BLaER1 (cell line): ENCODE measurements around the gene BCAP29.
"Not testable (repeated sequence)": the region's sequence is repeated elsewhere in the genome, so short reads cannot be mapped to it uniquely, and the experiment has no call there.

Experiments used
- H3K27ac ChIP-seq: shearing (Covaris generic); formaldehyde crosslinking; 2 replicates; pipeline ENCODE4 v1.8.1; 2022
- H3K27me3 ChIP-seq: shearing (Covaris generic); formaldehyde crosslinking; 2 replicates; pipeline ENCODE4 v1.8.1; 2022
- H3K36me3 ChIP-seq: shearing (Covaris generic); formaldehyde crosslinking; 2 replicates; pipeline ENCODE4 v1.8.1; 2022
- H3K4me1 ChIP-seq: shearing (Covaris generic); formaldehyde crosslinking; 2 replicates; pipeline ENCODE4 v1.8.1; 2022
- H3K4me2 ChIP-seq: shearing (Covaris generic); formaldehyde crosslinking; 2 replicates; pipeline ENCODE4 v1.8.1; 2022
- H3K4me3 ChIP-seq: shearing (Covaris generic); formaldehyde crosslinking; 2 replicates; pipeline ENCODE4 v1.8.1; 2022
- H3K9ac ChIP-seq: shearing (Covaris generic); formaldehyde crosslinking; 2 replicates; pipeline ENCODE4 v1.8.1; 2022
- H3K9me3 ChIP-seq: shearing (Covaris generic); formaldehyde crosslinking; 2 replicates; pipeline ENCODE4 v1.8.1; 2022
- H4K20me1 ChIP-seq: shearing (Covaris generic); formaldehyde crosslinking; 2 replicates; pipeline ENCODE4 v1.8.1; 2022
- Cebpa-rat ChIP-seq: shearing (Covaris generic); IDR thresholded peaks from 2 replicates; pipeline ENCODE4 v1.8.1; 2022

Gene BCAP29, protein sequence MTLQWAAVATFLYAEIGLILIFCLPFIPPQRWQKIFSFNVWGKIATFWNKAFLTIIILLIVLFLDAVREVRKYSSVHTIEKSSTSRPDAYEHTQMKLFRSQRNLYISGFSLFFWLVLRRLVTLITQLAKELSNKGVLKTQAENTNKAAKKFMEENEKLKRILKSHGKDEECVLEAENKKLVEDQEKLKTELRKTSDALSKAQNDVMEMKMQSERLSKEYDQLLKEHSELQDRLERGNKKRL

DNA sequence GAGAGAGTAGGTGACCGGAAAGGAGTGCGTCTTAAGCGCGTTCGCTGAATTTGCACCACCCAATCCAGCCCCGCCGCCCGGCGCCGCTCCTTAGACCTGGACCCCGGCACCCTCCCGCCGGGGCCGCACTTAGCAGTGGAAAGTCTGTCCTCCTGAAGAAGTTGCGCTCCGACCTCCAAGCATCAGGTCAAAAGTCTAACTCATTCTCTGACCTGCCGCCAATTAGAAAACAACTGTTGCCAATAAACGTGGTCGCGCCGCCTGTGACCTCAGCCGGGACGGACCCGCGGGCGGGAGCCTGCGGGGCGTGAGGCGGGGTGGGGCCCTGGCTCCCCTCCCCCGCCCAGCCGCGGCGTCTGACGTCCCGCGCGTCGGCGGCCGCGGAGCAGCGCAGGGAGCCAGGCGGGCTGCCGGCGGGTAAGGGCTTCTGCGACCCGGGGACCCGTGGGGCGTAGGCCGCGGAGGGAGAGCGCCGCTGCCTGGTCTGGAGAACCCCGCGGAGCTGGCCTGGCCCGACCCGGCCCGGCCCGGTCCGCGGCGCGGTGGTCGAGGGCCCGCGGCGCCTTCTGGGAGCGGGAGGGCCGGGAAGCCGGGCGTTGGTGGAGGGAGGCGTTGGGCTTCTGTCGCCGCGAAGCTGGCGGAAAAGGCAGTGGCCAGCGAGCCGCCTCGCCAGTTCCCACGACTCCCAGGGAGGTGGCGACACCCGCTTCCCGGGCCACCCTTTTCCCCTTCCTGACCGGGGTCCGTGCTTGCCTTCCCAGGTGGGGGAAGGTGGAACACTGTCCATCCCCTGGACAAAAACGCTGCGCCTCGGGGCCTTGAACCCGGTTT lies at the start of gene BCAP29:
BCAP29 (plus strand) TSS at position 362 of the 831 bp plus-strand sequence. CDS start 527 bp downstream, outside the sequence.
- TF ChIP-seq Cebpa-rat = no peak
- H3K27ac ChIP-seq = peak within 1 kb of the TSS; percentile 83
- no peaks in the 10 kb centered on the region for H3K9me3 ChIP-seq

DNA sequence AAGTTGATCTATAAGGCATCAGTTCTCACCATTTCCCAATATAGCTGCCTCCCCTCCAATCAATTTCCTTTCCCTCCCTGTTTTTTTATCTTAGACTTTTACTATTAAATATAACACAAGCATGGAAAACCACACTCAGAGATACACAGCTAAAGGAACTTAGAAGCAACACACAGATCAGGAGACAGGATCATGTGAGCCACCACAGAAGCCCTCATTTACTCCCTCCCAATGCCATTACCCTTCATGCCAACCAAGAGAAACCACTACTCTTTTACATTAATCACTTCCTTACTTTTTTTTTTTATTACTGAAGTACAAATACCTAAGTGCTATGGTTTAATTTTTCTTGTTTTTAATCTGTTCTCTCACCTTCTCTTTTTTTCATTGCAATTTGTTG lies 49.3 kb upstream of the BCAP29 start:
- Histone ChIP-seq H3K4me3 (no peak overlapping the region), H3K36me3 (peaks cover 39% of the 10 kb centered on the region), H3K4me1 (no peaks in the 10 kb centered on the region), H3K9ac (no peak overlapping the region), H3K9me3 (peaks cover 4% of the 10 kb centered on the region; the same call in 1 of the 2 replicates), H3K27ac (no peak overlapping the region), H3K27me3 (no peaks in the 10 kb centered on the region), H3K4me2 (no peak overlapping the region), H4K20me1 (peaks cover 14% of the 10 kb centered on the region; the same call in 1 of the 2 replicates)
- no peak for TF ChIP-seq Cebpa-rat

More for the DNA sequence above, at the start of gene BCAP29:
- Histone ChIP-seq H3K36me3 (peaks cover 10% of the 10 kb centered on the region), H3K27me3 (peaks cover 35% of the 10 kb centered on the region), H4K20me1 (peaks cover 12% of the 10 kb centered on the region), H3K4me2 (peak within 1 kb of the TSS; percentile 78), H3K9ac (peak within 1 kb of the TSS; percentile 83), H3K4me1 (peaks cover 17% of the 10 kb centered on the region), H3K4me3 (peak within 1 kb of the TSS; percentile 82)

DNA sequence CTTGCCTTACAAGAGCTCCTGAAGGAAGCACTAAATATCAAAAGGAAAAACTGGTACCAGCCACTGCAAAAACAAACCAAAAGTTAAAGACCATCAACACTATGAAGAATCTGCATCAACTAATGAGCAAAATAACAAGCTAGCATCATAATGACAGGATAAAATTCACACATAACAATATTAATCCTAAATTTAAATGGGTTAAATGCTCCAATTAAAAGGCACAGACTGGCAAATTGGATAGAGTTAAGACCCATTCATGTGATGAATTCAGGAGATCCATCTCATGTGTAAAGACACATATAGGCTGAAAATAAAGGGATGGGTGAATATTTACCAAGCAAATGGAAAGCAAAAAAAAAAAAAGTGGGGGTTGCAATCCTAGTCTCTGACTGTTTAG lies 45.9 kb upstream of the BCAP29 start:
- no peaks in the 10 kb centered on the region for H3K4me1 ChIP-seq
- H4K20me1 ChIP-seq = peaks cover 5% of the 10 kb centered on the region; the same call in 1 of the 2 replicates
- peaks cover 48% of the 10 kb centered on the region for H3K36me3 ChIP-seq
- no peak overlapping the region for H3K4me2 ChIP-seq
- H3K27me3 ChIP-seq = no peaks in the 10 kb centered on the region
- H3K4me3 ChIP-seq = no peak overlapping the region
- peaks cover 13% of the 10 kb centered on the region for H3K9me3 ChIP-seq
- H3K27ac ChIP-seq = no peak overlapping the region
- no peak for TF ChIP-seq Cebpa-rat
- H3K9ac ChIP-seq = no peak overlapping the region

DNA sequence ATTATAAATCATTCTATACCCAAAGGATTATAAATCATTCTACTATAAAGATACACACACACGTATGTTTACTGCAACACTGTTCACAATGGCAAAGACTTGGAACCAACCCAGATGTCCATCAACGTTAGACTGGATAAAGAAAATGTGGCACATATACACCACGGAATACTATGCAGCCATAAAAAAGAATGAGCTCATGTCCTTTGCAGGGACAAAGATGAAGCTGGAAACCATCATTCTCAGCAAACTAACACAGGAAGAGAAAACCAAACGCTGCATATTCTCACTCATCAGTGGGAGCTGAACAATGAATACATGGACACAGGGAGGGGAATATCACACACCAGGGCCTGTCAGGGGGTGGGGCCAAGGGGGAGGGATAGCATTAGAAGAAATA lies 42.8 kb upstream of the BCAP29 start:
- not testable (repeated sequence) for H4K20me1 ChIP-seq, H3K9ac ChIP-seq, H3K4me3 ChIP-seq, H3K27me3 ChIP-seq, H3K4me2 ChIP-seq, H3K27ac ChIP-seq
- peaks cover 43% of the 10 kb centered on the region for H3K36me3 ChIP-seq
- peaks cover 12% of the 10 kb centered on the region for H3K4me1 ChIP-seq
- H3K9me3 ChIP-seq = peaks cover 13% of the 10 kb centered on the region

DNA sequence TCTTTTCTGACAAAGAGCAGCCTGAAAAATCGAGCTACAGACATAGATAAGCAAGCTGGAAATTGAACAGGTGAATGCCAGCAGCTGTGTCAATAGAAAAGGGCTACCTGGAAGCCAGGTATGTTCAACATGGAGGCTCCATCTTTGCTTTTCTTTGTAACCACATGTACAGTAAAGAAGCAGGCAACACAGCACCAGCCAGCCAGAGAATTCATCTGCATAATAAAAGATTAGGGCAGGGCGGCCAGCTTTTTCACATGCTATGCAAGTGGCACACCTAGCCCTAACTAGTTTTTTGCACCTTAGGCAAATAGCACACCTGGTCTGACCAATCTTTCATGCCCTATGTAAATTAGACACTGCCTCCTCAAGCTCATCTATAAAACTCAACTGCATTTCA lies 42.0 kb upstream of the BCAP29 start:
- no peak overlapping the region for H3K9ac ChIP-seq

DNA sequence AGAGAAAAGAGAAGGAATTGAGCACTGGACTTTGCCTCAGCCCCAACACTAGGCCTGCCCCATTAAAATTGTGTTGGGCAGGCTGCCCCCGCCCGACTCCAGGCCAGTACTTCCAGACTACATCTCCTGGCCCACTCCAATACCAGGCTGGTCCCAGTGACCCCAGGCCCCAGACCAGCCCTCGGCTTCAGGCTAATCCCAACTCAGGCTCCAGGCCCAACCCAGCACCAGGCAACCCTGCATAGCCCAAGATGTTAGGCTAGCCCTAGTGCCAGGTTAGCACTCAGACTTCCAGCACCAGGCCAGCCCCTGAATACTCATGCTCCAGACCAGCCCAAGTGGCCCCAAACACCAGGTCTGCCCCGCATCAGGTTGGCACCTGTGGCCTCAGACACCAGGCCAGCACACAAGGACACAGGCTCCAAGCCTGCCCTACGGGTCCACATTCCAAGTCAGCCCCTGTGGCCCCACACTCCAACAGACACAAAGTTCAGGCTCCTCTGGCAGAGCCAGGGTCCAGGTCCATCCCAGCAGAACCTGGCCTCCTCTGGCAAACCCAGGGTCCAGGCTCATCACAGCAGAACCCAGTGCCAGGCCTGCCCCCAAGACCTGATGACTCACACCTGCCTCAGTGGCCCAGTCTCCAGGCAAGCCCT lies 36.6 kb upstream of the BCAP29 start:
- H3K4me1 ChIP-seq = peaks cover 12% of the 10 kb centered on the region

More for the DNA sequence above, 42.0 kb upstream of the BCAP29 start:
- Histone ChIP-seq H3K27me3 (no peaks in the 10 kb centered on the region), H3K36me3 (peaks cover 46% of the 10 kb centered on the region), H3K27ac (no peak overlapping the region), H3K4me2 (no peak overlapping the region), H4K20me1 (no peaks in the 10 kb centered on the region), H3K9me3 (peaks cover 13% of the 10 kb centered on the region), H3K4me1 (peaks cover 12% of the 10 kb centered on the region), H3K4me3 (no peak overlapping the region)
- no peak for TF ChIP-seq Cebpa-rat

DNA sequence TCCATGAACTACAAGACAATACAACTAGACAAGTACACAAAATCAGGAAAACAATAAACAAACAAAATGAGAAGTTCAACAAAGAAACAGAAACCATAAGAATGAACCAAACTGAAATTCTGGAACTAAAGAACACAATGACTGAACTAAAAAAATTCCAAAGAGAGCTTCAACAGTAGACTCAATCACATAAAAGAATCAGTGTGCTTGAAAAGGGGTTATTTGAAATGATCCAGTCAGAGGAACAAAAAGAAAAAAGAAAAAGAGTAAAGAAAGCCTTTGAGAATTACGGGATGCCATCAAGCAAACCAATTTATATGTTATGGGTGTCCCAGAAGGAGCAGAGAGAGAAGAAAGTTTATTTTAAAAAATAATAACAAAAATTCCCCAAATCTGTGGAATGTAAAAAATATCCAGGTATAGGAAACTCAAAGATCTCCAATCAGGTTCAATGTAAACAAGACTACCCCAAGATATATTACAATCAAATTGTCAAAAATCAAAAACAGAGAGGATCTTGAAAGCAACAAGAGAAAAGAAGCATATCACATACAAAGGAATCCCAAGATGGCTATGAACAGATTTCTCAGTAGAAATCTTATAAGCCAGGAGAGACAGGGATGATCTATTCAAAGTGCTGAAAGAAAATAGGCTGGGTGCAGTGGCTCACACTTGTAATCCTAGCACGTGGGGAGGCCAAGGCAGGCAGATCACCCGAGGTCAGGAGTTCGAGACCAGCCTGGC lies 35.0 kb upstream of the BCAP29 start:
- Histone ChIP-seq H3K9ac (no peak overlapping the region), H3K27ac (no peak overlapping the region), H3K4me2 (no peak overlapping the region), H4K20me1 (0 out of 2 replicates have a peak, but pooled peaks cover 17% of the 10 kb centered on the region), H3K27me3 (no peaks in the 10 kb centered on the region), H3K4me1 (peaks cover 5% of the 10 kb centered on the region), H3K9me3 (peaks cover 23% of the 10 kb centered on the region), H3K4me3 (no peak overlapping the region), H3K36me3 (peaks cover 70% of the 10 kb centered on the region)
- no peak for TF ChIP-seq Cebpa-rat

More for the DNA sequence above, 36.6 kb upstream of the BCAP29 start:
- Histone ChIP-seq H3K27me3 (no peaks in the 10 kb centered on the region), H3K9ac (no peak overlapping the region), H3K4me3 (no peak overlapping the region), H3K9me3 (peaks cover 23% of the 10 kb centered on the region), H4K20me1 (0 out of 2 replicates have a peak, but pooled peaks cover 15% of the 10 kb centered on the region), H3K27ac (no peak overlapping the region), H3K4me2 (no peak overlapping the region), H3K36me3 (peaks cover 67% of the 10 kb centered on the region)
- no peak for TF ChIP-seq Cebpa-rat

DNA sequence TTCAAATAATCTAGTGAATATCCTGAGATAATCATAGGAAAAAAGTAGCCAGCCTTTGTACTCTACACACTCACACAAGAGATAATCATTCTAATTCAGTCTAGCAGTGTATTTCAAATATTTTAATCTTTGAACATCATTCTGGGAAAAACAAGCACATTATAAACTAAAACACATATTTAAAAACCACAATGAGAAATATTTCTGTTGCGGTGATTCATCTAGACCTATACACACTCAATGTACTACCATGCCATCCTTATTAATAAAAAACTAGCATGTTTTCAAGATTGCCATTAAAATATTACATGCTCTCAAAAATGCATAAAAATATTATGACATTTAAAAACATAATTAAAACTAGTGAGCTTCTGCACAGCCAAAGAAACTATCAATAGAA lies 28.1 kb upstream of the BCAP29 start:
- no peak overlapping the region for H3K27ac ChIP-seq
- no peaks in the 10 kb centered on the region for H3K9me3 ChIP-seq
- H3K36me3 ChIP-seq = peaks cover 84% of the 10 kb centered on the region
- no peaks in the 10 kb centered on the region for H3K27me3 ChIP-seq
- no peak overlapping the region for H3K9ac ChIP-seq
- no peak overlapping the region for H3K4me3 ChIP-seq
- H3K4me2 ChIP-seq = no peak overlapping the region
- no peak for TF ChIP-seq Cebpa-rat
- H3K4me1 ChIP-seq = no peaks in the 10 kb centered on the region
- peaks cover 16% of the 10 kb centered on the region; the same call in 1 of the 2 replicates for H4K20me1 ChIP-seq

DNA sequence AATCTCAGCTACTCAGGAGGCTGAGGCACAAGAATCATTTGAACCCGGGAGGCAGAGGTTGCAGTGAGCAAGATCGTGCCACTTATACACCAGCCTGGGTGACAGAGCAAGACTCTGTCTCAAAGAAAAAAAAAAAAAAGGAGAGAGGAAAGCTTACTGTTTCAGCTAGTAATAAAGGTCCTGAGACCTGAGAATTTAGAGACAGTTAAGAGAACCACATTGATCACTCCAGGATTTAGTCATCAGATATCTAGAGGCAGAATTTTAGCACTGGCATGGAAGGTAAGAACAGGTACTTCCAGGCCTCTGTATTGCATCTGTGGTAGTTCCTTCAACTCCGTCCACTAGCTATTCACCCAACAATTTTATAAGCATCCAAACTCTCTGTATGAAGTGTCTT lies 24.2 kb upstream of the BCAP29 start:
- no peak overlapping the region for H3K4me2 ChIP-seq
- H3K36me3 ChIP-seq = peaks cover 63% of the 10 kb centered on the region
- H4K20me1 ChIP-seq = peaks cover 19% of the 10 kb centered on the region; the same call in 1 of the 2 replicates
- H3K27me3 ChIP-seq = no peaks in the 10 kb centered on the region
- 0 out of 2 replicates have a peak, but pooled peaks cover 3% of the 10 kb centered on the region for H3K4me1 ChIP-seq
- TF ChIP-seq Cebpa-rat = no peak
- H3K9ac ChIP-seq = no peak overlapping the region
- H3K4me3 ChIP-seq = no peak overlapping the region
- H3K9me3 ChIP-seq = no peaks in the 10 kb centered on the region
- H3K27ac ChIP-seq = no peak overlapping the region
